Spleen (tissue), 7 donors: ENCODE results near the gene CD48.

Experiments used
- POLR2A ChIP-seq, 3 donors: fragments of 450-650 bp; IDR thresholded peaks; one replicate each; pipeline ENCODE4 v1.5.1; 2017; ENCODE audit warnings: antibody characterized with exemption in 3 of 3, mild to moderate bottlenecking in 1 of 3
- POLR2AphosphoS5 ChIP-seq, 3 donors: sonication (generic); formaldehyde crosslinking; IDR thresholded peaks; one replicate each; pipeline ENCODE4 v1.5.1; 2017; ENCODE audit warnings: antibody characterized with exemption in 3 of 3
- TF ChIP-seq, protein P1 (sequence below), 11 experiments: fragments of 200-600 bp in 7 of 11; fragments of 450-650 bp in 4 of 11; sonication (generic) in 4 of 11; IDR thresholded peaks in 8 of 11; conservative IDR thresholded peaks in 3 of 11; 1 replicate in 7 of 11; 2 replicates in 4 of 11; pipeline versions ENCODE4 v1.4.0 to v1.8.0; 2016 to 2021; ENCODE audit warnings: antibody characterized with exemption in 11 of 11, inconsistent platforms in 4 of 11, mild to moderate bottlenecking in 1 of 11
- donor health status: DM: no; HTN: no; CAD: no; lungs with moderate emphysema.
- donor health status: DM: no; HTN: no; CAD: no.
- donor health status: DM: no; HTN: no; CAD: no.

DNA sequence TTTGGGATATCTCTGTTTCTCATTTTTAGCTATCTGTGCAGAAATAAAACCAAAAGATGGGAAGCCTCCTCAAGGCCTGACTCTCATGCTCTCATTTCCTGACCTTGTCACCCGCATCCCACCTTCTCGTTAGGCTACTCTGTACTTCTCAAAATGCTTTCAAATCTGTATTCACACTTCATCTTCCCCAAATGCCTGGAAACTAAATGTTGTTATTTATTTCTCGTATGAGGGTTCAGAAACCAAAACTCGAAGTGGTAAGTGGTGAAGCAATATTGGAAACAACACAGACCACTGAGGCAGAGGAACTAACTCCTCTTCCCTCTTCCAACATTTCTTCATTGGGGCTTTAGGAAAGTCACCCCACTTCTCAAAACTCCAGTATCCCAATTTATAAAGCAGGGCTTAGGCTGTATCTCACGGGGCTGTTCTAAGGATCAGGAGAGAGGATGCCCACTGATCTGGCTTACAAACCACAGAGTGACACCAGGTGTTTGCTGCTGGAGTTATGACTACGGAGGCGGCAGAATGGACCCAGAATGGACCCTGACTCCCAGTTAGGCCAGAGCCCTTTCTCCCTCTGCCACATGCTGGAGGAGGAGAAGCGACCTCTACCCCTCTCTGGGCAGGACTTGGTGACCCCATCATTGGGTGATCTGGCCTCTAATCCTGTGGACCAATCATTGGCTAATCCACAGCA is 31.0 kb upstream of the CD48 start:
- TF ChIP-seq, protein P1, sequence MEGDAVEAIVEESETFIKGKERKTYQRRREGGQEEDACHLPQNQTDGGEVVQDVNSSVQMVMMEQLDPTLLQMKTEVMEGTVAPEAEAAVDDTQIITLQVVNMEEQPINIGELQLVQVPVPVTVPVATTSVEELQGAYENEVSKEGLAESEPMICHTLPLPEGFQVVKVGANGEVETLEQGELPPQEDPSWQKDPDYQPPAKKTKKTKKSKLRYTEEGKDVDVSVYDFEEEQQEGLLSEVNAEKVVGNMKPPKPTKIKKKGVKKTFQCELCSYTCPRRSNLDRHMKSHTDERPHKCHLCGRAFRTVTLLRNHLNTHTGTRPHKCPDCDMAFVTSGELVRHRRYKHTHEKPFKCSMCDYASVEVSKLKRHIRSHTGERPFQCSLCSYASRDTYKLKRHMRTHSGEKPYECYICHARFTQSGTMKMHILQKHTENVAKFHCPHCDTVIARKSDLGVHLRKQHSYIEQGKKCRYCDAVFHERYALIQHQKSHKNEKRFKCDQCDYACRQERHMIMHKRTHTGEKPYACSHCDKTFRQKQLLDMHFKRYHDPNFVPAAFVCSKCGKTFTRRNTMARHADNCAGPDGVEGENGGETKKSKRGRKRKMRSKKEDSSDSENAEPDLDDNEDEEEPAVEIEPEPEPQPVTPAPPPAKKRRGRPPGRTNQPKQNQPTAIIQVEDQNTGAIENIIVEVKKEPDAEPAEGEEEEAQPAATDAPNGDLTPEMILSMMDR (IDR thresholded peaks at IDR 0.05 in 8 of 11, conservative IDR thresholded peaks at IDR 0.05 in 3 of 11) = no peak
- TF ChIP-seq POLR2AphosphoS5 (IDR thresholded peaks at IDR 0.05) (no peak), POLR2A (IDR thresholded peaks at IDR 0.05) (no peak)
